HepG2 (cell line): Measurements from ENCODE around the gene GRIK3. TPM values are rescaled to one million over a fixed set of nuclear protein-coding genes. Genes with fewer than 3 reads are reported as not detected.

ENCODE experiments used
- ATAC-seq: fragments of 200-7000 bp; cut with Tn5 transposase; 3 replicates; pipeline ENCODE4 v1.9.1; 2020; ENCODE audit warnings: mild to moderate bottlenecking, moderate library complexity
- BruUV-seq: library from RNA; stranded (reverse); fragments of 400-500 nt; replicated peaks from 2 replicates; lab custom pipeline; 2021; lab: Mats Ljungman, UMichigan
- CTCF ChIA-PET: fragments of 300-600 bp; formaldehyde crosslinking; extraction: SDS; loops from one replicate; lab custom pipeline; 2021; ENCODE audit warnings: low total read pairs, inconsistent platforms, low intra/inter-chr PET ratio; lab: Yijun Ruan, JAX
- POLR2A ChIA-PET: fragments of 350-600 bp; sonication (Branson Sonifier 250); formaldehyde crosslinking; loops from one replicate; lab custom pipeline; 2020; ENCODE audit warnings: antibody characterized with exemption, inconsistent platforms; lab: Yijun Ruan, JAX
- DNase-seq: peaks from one replicate; pipeline ENCODE4 v3.0.0-alpha.2; 2015; ENCODE audit warnings: low spot score
- FAIRE-seq: peaks from 3 replicates; lab custom pipeline; 2011; peaks lifted over from hg19 to GRCh38; lab: Jason Lieb, UNC
- H2AFZ ChIP-seq: one replicate; pipeline ENCODE4 v1.6.1; 2011; ENCODE audit warnings: low read length, inconsistent platforms
- H3K27ac ChIP-seq: fragments of 300-600 bp; 3 replicates; pipeline ENCODE4 v1.8.0; 2011; ENCODE audit warnings: mixed run types, mild to moderate bottlenecking, mixed read lengths, low read length, inconsistent platforms; ENCODE audit not compliant: insufficient read depth; ENCODE audit errors: extremely low read length
- H3K27me3 ChIP-seq, 2 experiments: fragments of 200-600 bp in 1 of 2; 2 replicates in 1 of 2; 3 replicates in 1 of 2; pipeline versions ENCODE4 v1.6.0 to v1.8.0; 2011; ENCODE audit warnings: low read length in 2 of 2, mild to moderate bottlenecking in 2 of 2, moderate library complexity in 2 of 2, inconsistent platforms in 1 of 2; ENCODE audit not compliant: insufficient read depth in 2 of 2, control insufficient read depth in 1 of 2
- H3K36me3 ChIP-seq, 2 experiments: fragments of 200-600 bp in 1 of 2; replicated peaks in 1 of 2; 2 replicates in 1 of 2; 3 replicates in 1 of 2; pipeline versions ENCODE4 v1.5.1 to v1.8.0; 2011; ENCODE audit warnings: low read length in 2 of 2, inconsistent platforms in 1 of 2; ENCODE audit not compliant: insufficient read depth in 2 of 2, control insufficient read depth in 1 of 2
- H3K4me1 ChIP-seq: 2 replicates; pipeline ENCODE4 v1.5.1; 2012; ENCODE audit warnings: low read length, inconsistent platforms; ENCODE audit not compliant: insufficient read depth
- H3K4me2 ChIP-seq: 2 replicates; pipeline ENCODE4 v1.6.0; 2011; ENCODE audit warnings: low read depth, low read length, inconsistent platforms
- H3K4me3 ChIP-seq, 3 experiments: fragments of 200-600 bp in 1 of 3; sonication (generic), shearing (Covaris generic) in 1 of 3; replicated peaks in 1 of 3; 2 replicates each; pipeline ENCODE4 v1.5.1; 2011 to 2016; ENCODE audit warnings: low read length in 3 of 3, inconsistent platforms in 2 of 3, low read depth in 2 of 3, mild to moderate bottlenecking in 2 of 3, control low read depth in 1 of 3, mixed read lengths in 1 of 3; ENCODE audit not compliant: insufficient read depth in 1 of 3
- H3K79me2 ChIP-seq: one replicate; pipeline ENCODE4 v1.6.1; 2011; ENCODE audit warnings: low read length, inconsistent platforms; ENCODE audit not compliant: insufficient read depth
- H3K9ac ChIP-seq: 2 replicates; pipeline ENCODE4 v1.6.0; 2011; ENCODE audit warnings: mild to moderate bottlenecking, low read depth, low read length, inconsistent platforms; ENCODE audit not compliant: insufficient read depth
- H3K9me3 ChIP-seq: 2 replicates; pipeline ENCODE4 v1.5.1; 2012; ENCODE audit warnings: mild to moderate bottlenecking, low read length
- H4K20me1 ChIP-seq: 2 replicates; pipeline ENCODE4 v1.6.0; 2011; ENCODE audit warnings: inconsistent platforms, mild to moderate bottlenecking, low read length, moderate library complexity; ENCODE audit not compliant: insufficient read depth
- GTF3A ChIP-seq: sonication (generic); formaldehyde crosslinking; conservative IDR thresholded peaks from 2 replicates; pipeline ENCODE4 v1.4.0; 2020; ENCODE audit warnings: mild to moderate bottlenecking, missing genetic modification reagents
- KAT7 ChIP-seq: IDR thresholded peaks from 2 replicates; pipeline ENCODE4 v1.6.1; 2018; ENCODE audit warnings: borderline replicate concordance, missing compliant biosample characterization
- MTA3 ChIP-seq: sonication (generic); formaldehyde crosslinking; IDR thresholded peaks from 2 replicates; pipeline ENCODE4 v1.4.0; 2020; ENCODE audit warnings: missing genetic modification reagents
- PAXIP1 ChIP-seq: sonication (generic); formaldehyde crosslinking; conservative IDR thresholded peaks from 2 replicates; pipeline ENCODE4 v1.4.0; 2020; ENCODE audit warnings: mild to moderate bottlenecking, missing genetic modification reagents, moderate library complexity
- WGBS: methylation state at CpG from one replicate; pipeline ENCODE4 v1.1.6; 2017; ENCODE audit warnings: low lambda C conversion rate; 5-methylcytosine and 5-hydroxymethylcytosine counted together
- in situ Hi-C: cut with HindIII; loops from 2 replicates; pipeline ENCODE4 v1.10.0; 2017; ENCODE audit warnings: low pct_unique_long_range_greater_than_20kb; ENCODE audit not compliant: extremely low pct_ligation_motif_present
- intact Hi-C: fragments of 100-400 bp; cut with micrococcal nuclease; formaldehyde crosslinking; loops from one replicate; pipeline ENCODE4 v1.10.0; 2022; ENCODE audit not compliant: unreplicated experiment
- polyA plus RNA-seq, 8 experiments: library from polyadenylated mRNA; depleted of rRNA in 3 of 8; stranded (reverse) in 7 of 8; unstranded in 1 of 8; fragments of >200 nt; fragmentation: Illumina TruSeq in 4 of 8; extraction: Trizol in 4 of 8; gene quantifications; 2 replicates each; pipeline versions ENCODE4 v1.2.1 to v1.2.3, GENCODE V29; 2011 to 2016; ENCODE audit warnings: low read depth in 4 of 8, missing spikeins in 1 of 8, mixed read lengths in 1 of 8; ENCODE audit not compliant: insufficient read depth in 1 of 8
- total RNA-seq, 5 experiments: library from RNA; depleted of rRNA; stranded (reverse); fragments of >200 nt; fragmentation: Illumina TruSeq; extraction: Trizol; gene quantifications; 2 replicates each; pipeline ENCODE4 v1.2.3, GENCODE V29; 2016; ENCODE audit warnings: low read depth in 1 of 5

GRIK3 gene
- total and polyA plus RNA-seq, 2 of the 13 experiments (the other 11 are each of a cell fraction or from before 2014, with no cell fraction given) = not detected

GRCh38 chr1:36947384-36947783, 86.9 kb downstream of the GRIK3 start (continued):
- TF ChIP-seq PAXIP1 = no peak
- TF ChIP-seq MTA3 (CRISPR knock-in tag) = no peak

GRCh38 chr1:36944883-36945282, 89.4 kb downstream of the GRIK3 start:
- CTCF ChIA-PET = no interaction called here
- no peaks in the 10 kb centered on the region for H4K20me1 ChIP-seq
- H3K4me1 ChIP-seq = no peaks in the 10 kb centered on the region
- no peak overlapping the region for H2AFZ ChIP-seq
- DNase-seq (no peak), ATAC-seq (no peak), FAIRE-seq (no peak)
- intact Hi-C loops (no loop called here), in situ Hi-C loops (no loop called here)
- H3K4me3 ChIP-seq = no peak overlapping the region
- H3K9ac ChIP-seq = no peak overlapping the region
- peaks cover 0 to 2% of the 10 kb centered on the region in 2 experiments; a peak in 1 of 5 replicates for H3K27me3 ChIP-seq
- no peak overlapping the region for H3K27ac ChIP-seq
- no peak overlapping the region for H3K4me2 ChIP-seq
- no peaks in the 10 kb centered on the region for H3K9me3 ChIP-seq
- no peaks in the 10 kb centered on the region for H3K36me3 ChIP-seq
- no TSS peak for BruUV-seq
- POLR2A ChIA-PET = no interaction called here
- WGBS = 0% methylated on average over 1 of the region's 7 CpGs
- TF ChIP-seq KAT7 (no peak), GTF3A (CRISPR knock-in tag) (no peak)
- no peaks in the 10 kb centered on the region for H3K79me2 ChIP-seq
